Endometrial microvascular endothelial cells (primary cell): ENCODE results near the gene RABL3. TPM values are rescaled to one million over a fixed set of nuclear protein-coding genes. Genes with fewer than 3 reads are reported as not detected.
"Not testable (repeated sequence)": the region's sequence is repeated elsewhere in the genome, so short reads cannot be mapped to it uniquely, and the experiment has no call there.

ENCODE experiments used
- in situ Hi-C: cut with HindIII; loops from 2 replicates; pipeline ENCODE4 v1.10.0; 2017; ENCODE audit warnings: low sequenced_read_pairs, low pct_unique_long_range_greater_than_20kb; ENCODE audit errors: inconsistent ontology term
- total RNA-seq: library from RNA; depleted of rRNA; stranded (reverse); fragments of >200 nt; gene quantifications from one replicate; pipeline ENCODE4 v1.2.3, GENCODE V29; 2015; ENCODE audit errors: inconsistent ontology term

The RABL3 gene
- total RNA-seq, 1 donor from 2014 or later: 16.8 TPM

GRCh38 chr3:120752865-120753264, 10.5 kb upstream of the RABL3 start:
- in situ Hi-C loops: no loop called here

GRCh38 chr3:120752230-120752629, 9.9 kb upstream of the RABL3 start:
- in situ Hi-C loops: no loop called here

- in situ Hi-C loops: no loop called here
Measured at GRCh38 chr3:120749843-120750242, 7.5 kb upstream of the RABL3 start.

GRCh38 chr3:120745466-120745865, 3.1 kb upstream of the RABL3 start:
- in situ Hi-C loops: no loop called here

GRCh38 chr3:120743556-120744195, 1.4 kb upstream of the RABL3 start:
- in situ Hi-C loops: no loop called here

GRCh38 chr3:120742849-120743365, 591 bp upstream of the RABL3 start:
- in situ Hi-C loops: no loop called here

- in situ Hi-C loops: no loop called here
Measured at GRCh38 chr3:120741837-120742197, 499 bp downstream of the RABL3 start.

GRCh38 chr3:120741320-120741719, 996 bp downstream of the RABL3 start:
- in situ Hi-C loops: no loop called here

- in situ Hi-C loops: not testable (repeated sequence)
Measured at GRCh38 chr3:120738006-120738405, 4.3 kb downstream of the RABL3 start.

GRCh38 chr3:120730576-120731542, 11.5 kb downstream of the RABL3 start:
- in situ Hi-C loops: no loop called here

- in situ Hi-C loops: no loop called here
Measured at GRCh38 chr3:120726791-120727190, 15.5 kb downstream of the RABL3 start.

GRCh38 chr3:120719167-120719834, 23.0 kb downstream of the RABL3 start:
- in situ Hi-C loops: not testable (repeated sequence)

- in situ Hi-C loops: no loop called here
Measured at GRCh38 chr3:120713262-120713661, 29.1 kb downstream of the RABL3 start.

GRCh38 chr3:120710369-120710768, 31.9 kb downstream of the RABL3 start:
- in situ Hi-C loops: no loop called here

- in situ Hi-C loops: no loop called here
Measured at GRCh38 chr3:120708408-120708807, 33.9 kb downstream of the RABL3 start.

GRCh38 chr3:120706950-120707349, 35.4 kb downstream of the RABL3 start:
- in situ Hi-C loops: no loop called here

GRCh38 chr3:120705884-120706582, 36.3 kb downstream of the RABL3 start:
- in situ Hi-C loops: no loop called here

GRCh38 chr3:120699333-120699732, 43.0 kb downstream of the RABL3 start:
- in situ Hi-C loops: no loop called here
